Measurements from ENCODE around the gene PACSIN2.
"Not testable (repeated sequence)": the region's sequence is repeated elsewhere in the genome, so short reads cannot be mapped to it uniquely, and the experiment has no call there.

PACSIN2 gene

DNA sequence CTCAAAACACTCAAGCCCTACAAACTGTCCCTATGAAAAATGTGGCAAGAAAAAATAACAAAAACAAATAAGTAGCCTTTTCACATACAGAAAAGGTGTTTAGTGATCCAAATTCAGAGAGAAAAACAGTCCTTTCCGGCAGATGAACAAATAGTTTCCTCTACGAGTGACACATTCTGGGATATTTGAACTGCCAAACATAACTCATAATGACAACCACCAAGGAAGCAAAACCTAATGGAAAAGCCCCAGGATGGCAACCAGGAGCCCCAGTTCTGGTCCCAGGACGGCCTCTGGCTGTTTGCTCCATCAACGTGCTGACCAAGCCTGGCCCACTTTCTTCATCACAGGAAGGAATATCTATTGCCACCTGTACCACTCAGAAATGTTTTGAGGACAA lies 6.0 kb downstream of the PACSIN2 start:
- DNase-seq: no peak

DNA sequence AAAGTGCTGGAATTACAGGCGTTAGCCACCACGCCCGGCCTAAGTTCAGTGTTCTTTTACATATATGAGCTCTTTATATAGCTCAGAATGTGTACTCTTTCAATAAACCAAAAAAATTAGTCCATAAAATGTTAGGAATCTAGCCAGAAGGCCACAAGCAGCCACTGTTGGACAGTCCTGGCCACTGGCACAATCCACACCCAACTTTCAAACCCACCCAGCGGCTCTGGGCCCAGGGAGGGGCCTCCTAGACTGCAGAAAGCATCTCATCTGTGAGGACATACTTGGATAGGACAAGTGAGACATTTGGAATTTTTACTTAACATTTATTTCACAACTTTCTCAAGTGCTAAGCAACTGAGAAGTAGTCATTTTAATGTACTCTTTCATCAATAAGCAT lies 6.4 kb downstream of the PACSIN2 start:
- no peak for DNase-seq

GRCh38 chr22:43007519-43008102 lies 7.3 kb downstream of the PACSIN2 start:
- no peak for DNase-seq

- DNase-seq: no peak
Observed at GRCh38 chr22:43006753-43007152, 8.2 kb downstream of the PACSIN2 start.

DNA sequence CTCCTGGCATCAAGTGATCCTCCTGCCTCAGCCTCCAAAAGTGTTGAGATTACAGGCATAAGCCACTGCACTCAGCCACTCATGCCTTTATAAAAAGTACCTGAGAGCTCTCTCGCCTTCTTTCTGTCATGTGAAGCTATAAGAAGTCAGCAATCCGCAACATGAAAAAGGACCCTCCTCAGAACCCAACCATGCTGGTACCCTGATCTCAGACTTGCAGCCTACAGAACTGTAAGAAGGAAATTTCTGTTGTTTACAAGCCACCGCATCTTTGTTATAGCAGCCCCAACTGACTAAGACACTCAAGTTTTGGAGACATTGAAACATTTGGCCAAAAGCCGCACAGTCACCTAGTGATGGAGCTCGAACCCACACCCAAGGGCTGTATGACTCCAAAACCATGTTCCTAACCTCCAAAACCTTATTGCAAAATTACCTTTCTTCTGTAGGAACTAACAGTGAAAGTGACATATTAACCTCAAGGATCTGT lies 8.9 kb downstream of the PACSIN2 start:
- no peak for DNase-seq

DNA sequence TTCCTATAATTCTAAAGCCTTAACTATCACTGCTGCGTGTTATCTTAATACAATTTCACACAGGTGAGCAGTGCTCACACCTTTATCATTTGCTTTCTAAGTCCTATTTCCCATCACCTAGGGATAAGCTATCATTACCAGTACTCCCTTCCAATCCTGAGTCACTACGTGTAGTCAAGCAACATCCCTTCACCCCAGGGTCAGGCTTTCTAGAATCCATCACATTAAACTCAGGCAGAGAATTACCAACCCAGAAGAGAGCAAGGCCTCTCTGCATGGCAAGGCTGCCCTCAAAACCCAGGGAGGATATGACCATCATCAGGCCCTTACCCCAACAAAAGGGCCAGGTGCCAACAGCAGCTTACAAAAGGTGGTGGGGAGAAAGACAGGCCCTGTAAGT lies 9.8 kb downstream of the PACSIN2 start:
- DNase-seq: no peak

GRCh38 chr22:43004362-43005035 lies 10.4 kb downstream of the PACSIN2 start:
- no peak for DNase-seq

DNA sequence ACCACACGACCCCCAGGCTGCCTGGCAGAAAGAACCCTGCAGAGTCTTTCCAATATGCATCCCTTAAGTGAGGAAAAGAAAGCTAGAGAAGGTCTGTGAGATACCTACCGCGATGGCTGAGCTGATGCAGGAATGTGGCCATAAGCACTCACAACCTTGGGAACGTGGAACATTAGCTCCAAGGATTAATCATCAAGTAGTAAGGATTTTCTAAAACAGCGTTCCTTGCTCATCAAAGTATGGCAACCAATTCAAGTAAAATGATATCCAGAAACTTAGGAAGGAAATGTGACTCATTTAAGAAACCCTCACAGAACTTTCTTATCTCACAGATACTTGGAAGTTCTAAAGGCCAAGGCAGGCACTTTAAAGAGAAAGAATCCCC lies 12.8 kb downstream of the PACSIN2 start:
- no peak for DNase-seq

DNA sequence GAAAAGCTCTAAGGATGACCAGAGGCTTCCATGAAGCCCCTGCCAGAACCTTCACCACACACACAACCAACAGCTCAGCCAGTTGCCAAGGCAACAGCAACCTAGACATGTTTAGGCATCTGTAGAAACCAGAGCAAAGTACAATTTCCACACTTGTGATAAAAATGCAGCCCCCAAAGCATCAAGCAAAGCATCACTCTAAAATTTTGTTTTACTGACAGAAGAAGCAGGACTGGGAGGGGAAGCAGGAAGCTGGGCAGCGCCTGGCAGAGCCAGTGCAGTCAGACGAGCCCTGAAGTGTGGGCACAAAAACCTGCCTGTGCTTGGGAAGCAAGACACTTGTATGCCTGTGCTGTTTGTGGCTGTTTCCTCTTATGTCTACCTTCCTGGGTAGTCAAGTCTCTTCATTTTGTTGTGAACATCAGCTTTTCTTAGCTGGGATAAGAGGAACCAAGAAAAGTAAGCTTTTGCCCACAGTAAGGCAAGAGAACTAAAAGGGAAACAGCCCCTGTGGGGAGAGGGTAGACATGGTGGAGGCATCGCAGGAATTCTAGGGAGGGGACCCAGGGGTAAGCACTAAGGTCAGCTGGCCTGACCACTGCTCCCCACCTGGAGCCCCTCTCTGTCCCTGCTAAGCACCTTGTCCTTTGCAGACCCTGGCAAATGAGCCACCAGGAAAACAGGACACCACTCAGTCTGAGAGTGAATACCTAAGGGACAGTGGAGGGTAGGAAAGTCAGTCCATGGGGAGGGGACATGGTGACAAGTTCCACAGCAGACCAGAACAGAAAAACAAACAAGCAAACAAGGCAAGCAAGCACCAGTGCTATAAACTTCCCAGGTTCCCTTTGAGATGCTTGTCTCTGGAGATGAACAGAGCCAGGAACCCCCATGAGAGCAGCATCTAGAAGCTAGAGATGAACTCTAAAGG lies 13.4 kb downstream of the PACSIN2 start:
- no peak for DNase-seq

- DNase-seq: no peak
Observed at GRCh38 chr22:43000441-43001175, 14.3 kb downstream of the PACSIN2 start.

DNA sequence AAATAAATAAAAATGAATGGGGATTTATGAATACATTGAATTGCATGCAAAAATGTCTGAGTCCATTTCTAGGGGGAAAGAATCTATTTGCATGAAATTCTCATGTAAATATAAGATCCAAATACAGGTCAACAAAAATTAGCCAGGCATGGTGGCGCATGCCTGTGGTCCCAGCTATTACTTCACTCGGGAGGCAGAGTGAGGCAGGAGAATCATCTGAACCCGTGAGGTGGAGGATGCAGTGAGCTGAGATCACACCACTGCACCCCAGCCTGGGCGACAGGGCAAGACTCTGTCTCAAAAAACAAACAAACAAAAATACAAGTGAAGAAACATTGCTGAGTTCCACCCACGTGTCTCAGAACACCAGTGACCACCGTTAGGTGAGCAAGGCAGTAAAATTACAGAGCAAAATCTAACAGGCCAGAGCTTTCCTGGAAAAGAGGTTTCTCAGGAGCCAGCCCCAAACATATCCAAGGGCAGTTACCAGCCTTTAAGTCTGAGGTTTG lies 17.3 kb downstream of the PACSIN2 start:
- no peak for DNase-seq

GRCh38 chr22:42996646-42997365 lies 18.1 kb downstream of the PACSIN2 start:
- DNase-seq: no peak

- not testable (repeated sequence) for DNase-seq
Observed at GRCh38 chr22:42995654-42996053, 19.3 kb downstream of the PACSIN2 start.

- DNase-seq: no peak
Observed at GRCh38 chr22:42994917-42995562, 19.9 kb downstream of the PACSIN2 start.

DNA sequence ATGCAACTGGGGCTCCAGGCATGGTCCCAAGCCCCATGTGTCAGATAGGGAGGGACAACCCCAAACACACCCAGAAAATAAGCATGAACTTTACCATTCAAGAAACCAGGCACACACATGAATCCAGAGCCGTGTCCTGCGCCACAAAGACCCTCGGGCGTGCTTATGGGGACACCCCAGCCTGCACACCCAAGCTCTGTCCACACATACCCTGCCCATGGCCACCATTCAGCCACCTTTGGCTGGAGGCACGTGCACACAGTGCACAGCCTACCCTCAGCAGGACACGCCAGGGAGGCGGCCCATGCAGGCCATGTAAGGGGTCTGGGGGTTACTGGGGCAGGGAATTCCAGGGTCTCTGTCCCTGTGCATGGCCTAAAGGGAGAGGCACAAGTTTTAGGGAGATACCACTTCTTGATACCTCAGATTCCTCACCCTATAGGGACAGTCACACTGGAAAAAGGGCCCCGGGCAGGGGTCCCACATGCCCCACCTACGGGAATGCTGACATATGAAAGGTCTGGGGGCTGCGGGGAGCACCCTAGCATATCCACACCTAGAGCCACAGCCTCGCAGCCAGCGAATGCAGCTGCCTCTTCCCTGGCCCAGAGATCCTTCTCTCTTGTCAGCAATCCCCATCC lies 20.6 kb downstream of the PACSIN2 start:
- no peak for DNase-seq

DNA sequence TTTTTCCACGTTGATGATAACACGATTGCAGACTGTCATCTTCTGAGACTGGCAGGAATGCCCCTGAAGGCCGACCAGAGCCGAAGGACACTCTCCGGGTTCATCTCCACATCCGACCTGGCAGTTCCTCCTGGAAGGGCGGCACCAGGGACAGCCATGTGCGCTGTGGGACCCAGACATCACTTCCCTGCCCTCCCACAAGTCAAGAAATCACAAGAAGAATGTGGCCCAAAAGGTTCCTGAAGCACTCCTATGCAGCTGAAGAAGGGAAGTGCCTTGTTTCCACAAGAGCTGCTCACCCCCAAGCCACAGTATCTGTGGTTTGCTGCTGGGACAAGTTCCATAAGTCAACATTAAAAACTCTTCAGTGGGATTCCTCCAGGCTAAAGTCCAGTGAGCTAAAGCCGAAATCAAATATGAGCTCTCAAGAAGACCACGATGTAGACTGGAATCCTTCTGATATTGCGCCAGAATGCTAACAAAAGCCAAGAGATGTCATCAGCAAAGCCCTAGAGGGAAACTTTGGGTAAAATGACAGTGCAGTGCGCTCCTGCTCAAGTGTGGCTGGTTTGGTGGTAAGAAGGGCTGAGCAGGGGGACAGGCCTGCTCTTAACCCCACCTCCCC lies 21.2 kb downstream of the PACSIN2 start:
- no peak for DNase-seq

DNA sequence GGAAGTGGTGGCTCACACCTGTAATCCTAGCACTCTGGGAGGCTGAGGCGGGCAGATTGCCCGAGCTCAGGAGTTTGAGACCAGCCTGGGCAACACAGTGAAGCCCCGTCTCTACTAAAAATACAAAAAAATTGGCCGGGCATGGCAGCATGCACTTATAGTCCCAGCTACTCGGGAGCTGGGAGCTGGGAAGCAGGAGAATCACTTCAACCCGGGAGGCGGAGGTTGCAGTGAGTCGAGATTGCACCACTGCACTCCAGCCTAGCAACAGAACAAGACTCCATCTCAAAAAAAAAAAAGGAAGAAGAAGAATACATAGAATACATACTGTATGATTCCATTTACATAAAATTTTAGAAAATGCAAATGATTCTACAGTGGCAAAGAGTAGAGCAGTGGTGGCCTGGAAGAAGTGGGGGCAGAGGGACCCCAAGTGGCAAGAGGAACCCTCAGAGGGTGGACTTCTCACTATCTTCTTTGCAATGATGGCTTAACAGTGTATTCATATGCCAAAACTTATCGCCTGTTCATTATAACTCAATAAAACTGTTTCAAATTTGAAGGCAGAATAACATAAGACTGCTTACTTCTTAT lies 22.0 kb downstream of the PACSIN2 start:
- DNase-seq: no peak

DNA sequence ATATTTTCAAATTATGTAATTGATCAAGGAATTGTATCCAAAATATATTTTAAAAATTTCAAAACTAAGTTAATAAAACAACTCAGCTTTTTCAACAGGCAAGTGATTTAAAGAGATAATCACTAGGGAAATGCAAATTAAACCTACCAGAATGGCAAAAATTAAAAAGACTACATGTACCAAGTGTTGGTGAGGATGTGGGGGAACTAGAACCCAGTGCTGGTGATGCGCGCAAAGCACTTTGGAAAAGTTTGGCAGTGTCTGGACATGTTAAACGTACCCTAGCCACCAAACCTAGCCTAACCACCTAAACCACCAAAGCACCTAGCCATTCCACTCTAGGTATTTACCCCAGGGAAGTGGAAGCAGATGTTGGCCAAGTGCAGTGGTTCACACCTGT lies 22.9 kb downstream of the PACSIN2 start:
- DNase-seq: no peak

GRCh38 chr22:42991010-42991651 lies 23.8 kb downstream of the PACSIN2 start:
- no peak for DNase-seq

All from NCI-H1436 (cell line).